Cardiac fibroblast (primary cell): ENCODE results near the gene GRAMD4.

ENCODE experiments used
- DNase-seq, 2 donors: peaks; one replicate each; pipeline versions ENCODE4 v3.0.0 to v3.0.0-alpha.2; 2010; ENCODE audit warnings: low read depth in 2 of 2
- H3K4me3 ChIP-seq, 2 donors: replicated peaks in 1 of 2; 1 replicate in 1 of 2; 2 replicates in 1 of 2; pipeline ENCODE4 v1.5.1; 2011; ENCODE audit warnings: low read depth in 2 of 2, low read length in 2 of 2, mild to moderate bottlenecking in 2 of 2, moderate library complexity in 1 of 2
- TF ChIP-seq, protein P1 (sequence below): IDR thresholded peaks from one replicate; pipeline ENCODE4 v1.5.1; 2011; ENCODE audit warnings: low read depth, mild to moderate bottlenecking, low read length, inconsistent platforms

The GRAMD4 gene

DNA sequence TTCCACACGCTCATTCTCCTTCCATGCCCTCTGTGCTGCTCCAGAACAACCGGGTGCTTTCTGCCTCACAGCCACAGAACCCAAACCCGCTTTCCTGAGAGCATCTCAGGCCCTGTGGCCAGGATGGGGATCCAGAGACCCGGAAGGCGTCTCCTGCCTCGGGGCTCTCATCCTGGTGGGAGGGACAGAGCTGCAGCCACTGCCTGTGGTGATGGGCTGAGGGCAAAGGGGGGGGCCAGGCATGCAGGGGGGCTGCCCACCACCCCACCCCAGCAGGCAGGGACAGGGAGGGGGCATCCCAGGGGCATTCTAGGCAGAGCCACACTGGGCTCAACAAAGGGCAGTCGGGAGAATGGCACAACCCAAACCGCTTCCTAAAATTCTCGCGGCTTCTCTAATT, 76.4 kb downstream of the GRAMD4 start:
- no peak for DNase-seq
- TF ChIP-seq, protein P1, sequence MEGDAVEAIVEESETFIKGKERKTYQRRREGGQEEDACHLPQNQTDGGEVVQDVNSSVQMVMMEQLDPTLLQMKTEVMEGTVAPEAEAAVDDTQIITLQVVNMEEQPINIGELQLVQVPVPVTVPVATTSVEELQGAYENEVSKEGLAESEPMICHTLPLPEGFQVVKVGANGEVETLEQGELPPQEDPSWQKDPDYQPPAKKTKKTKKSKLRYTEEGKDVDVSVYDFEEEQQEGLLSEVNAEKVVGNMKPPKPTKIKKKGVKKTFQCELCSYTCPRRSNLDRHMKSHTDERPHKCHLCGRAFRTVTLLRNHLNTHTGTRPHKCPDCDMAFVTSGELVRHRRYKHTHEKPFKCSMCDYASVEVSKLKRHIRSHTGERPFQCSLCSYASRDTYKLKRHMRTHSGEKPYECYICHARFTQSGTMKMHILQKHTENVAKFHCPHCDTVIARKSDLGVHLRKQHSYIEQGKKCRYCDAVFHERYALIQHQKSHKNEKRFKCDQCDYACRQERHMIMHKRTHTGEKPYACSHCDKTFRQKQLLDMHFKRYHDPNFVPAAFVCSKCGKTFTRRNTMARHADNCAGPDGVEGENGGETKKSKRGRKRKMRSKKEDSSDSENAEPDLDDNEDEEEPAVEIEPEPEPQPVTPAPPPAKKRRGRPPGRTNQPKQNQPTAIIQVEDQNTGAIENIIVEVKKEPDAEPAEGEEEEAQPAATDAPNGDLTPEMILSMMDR = no peak

DNA sequence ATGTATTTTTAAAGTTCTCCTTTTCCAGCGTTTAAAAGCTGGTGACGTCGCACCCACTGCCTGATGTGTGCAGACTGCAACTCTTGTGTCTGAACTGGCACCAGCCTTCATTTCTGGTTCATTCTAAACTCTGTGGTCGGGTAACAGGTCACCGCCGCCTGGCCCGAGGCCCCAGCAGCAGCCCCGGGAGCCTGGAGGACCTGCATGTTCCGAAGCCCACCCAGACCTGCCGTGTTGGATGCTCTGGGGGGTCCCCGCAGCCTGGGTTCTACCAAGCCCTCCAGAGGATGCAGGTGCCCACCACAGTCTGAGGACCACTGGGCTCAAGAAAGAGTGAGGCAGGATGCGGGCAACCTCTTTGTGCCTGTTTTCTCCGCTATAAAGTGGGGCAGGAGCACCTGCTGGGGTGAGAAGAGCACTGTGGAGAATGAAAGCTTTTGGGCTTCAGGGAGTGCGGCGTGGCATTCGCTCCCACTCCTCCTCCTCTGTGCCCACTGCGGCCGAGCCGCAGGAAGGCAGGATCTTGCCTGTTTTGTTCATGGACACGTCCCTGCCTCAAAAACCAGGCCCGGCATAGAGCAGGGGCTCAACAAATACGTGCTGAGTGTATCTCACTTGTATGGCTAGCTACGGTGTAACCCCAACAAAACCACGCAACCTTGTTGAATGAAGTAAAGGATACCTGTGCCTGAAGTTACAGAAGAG, 77.8 kb downstream of the GRAMD4 start:
- H3K4me3 ChIP-seq = no peak overlapping the region
- no peak for DNase-seq
- TF ChIP-seq, protein P1 = no peak

More for the DNA sequence above, 76.4 kb downstream of the GRAMD4 start:
- H3K4me3 ChIP-seq = no peak overlapping the region

DNA sequence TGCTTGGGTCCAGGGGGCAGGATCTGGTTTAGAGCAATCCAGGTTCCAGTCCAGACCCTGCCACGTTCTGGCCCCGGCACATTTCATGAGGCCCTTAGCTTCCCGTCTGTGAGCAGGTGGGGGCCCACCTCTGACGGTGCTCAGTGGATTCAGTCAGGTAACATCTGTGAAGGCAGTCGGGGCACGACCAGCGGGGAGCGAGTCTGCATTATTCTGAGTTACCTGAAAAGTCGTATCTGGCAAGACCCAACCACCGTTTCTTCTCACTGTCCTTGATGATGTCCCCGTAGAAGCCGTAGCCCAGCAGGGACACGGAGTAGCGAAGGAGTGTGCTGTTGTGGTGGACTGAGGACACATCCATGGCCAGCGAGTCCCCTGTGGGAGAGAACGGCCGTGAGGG, 78.9 kb downstream of the GRAMD4 start:
- H3K4me3 ChIP-seq = no peak overlapping the region
- no peak for DNase-seq
- TF ChIP-seq, protein P1 = no peak

DNA sequence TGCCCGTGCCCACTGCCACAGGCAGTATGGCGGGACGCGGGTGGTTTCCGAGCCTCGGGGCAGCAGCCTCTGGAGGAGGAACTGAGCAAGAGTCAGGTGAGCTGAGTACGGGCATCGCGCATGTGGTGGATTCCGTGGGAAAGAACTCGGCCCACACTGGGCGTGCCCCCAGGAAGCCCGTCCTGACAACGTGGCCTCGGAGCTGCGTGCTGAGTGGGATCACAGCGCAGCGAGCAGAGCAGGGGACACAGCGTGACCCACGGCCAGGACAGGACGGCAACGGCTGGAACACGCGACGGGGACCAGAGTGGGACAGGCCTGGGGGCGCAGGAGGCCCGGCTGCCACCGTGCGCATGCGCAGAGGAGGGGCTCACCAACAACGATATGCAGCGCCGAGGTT, 81.1 kb downstream of the GRAMD4 start:
- DNase-seq = no peak
- TF ChIP-seq, protein P1 = no peak
- H3K4me3 ChIP-seq = no peak overlapping the region

DNA sequence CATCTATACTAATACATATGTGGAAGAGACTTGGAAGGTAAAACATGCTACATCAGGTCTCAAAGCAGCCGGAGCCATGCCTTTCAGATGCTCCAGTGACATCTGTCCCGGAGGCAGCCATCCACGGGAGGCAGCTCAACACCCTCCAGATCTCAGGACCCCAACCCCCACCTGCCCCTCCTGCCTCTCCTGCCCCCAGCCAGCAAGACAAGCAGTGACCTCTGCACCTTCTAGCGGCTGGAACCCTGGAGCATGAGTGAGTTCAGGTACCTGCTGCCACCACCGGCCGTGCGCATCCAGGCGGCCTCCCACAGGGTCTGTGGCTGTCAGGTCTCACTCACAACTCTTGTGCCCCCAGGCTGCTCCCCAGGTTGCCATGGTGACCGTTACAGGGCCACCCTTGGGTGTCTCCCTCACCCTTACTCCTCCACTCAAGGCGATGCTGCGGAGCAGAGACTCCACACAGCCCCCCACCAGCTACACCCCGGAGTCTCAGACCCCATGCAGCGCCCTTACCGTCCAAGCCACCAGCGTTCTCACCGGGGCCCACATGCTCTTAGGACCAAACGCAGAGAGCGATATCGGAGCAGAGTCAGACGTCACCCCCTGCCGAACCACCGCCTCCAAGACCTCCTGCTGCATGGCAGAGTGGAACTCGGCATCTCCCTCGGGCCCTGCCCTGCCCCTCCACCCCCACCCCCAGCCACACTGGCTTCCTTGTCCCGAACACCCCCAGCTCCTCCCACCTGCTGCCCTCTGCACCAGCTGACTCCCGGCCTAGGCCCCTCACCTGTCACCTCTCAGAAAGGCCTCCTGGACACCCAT, 83.2 kb downstream of the GRAMD4 start:
- no peak overlapping the region for H3K4me3 ChIP-seq
- TF ChIP-seq, protein P1 = no peak
- no peak for DNase-seq

DNA sequence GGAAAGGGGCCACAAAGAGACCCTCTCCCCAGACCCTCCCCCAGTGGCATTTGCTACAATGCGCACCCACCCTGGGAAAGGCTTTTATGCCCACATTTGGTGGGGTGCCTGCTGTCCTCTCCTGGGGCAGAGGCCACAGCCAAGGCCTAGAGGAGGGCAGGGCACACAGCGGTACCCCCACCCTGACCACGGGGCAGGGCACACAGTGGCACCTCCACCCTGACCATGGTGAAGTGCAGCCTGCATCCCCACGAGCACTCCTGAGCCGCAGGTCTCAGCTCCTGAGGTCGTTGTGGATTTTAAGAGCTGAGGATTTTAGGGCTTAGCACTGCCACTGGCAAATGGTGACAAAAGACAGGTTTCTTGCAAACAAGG, 83.8 kb downstream of the GRAMD4 start:
- no peak overlapping the region for H3K4me3 ChIP-seq
- no peak for DNase-seq
- TF ChIP-seq, protein P1 = no peak
